IMR-90 (cell line): ENCODE data around the gene AIMP1. TPM values are rescaled to one million over a fixed set of nuclear protein-coding genes. Genes with fewer than 3 reads are reported as not detected.

Source experiments
- ATAC-seq: fragments of 200-7000 bp; cut with Tn5 transposase; 2 replicates; pipeline ENCODE4 v1.9.1; 2020; ENCODE audit warnings: low read depth, mild to moderate bottlenecking, moderate library complexity
- BruUV-seq: library from RNA; stranded (reverse); fragments of 400-500 nt; replicated peaks from 2 replicates; lab custom pipeline; 2021; lab: Mats Ljungman, UMichigan
- CTCF ChIA-PET: fragments of 300-600 bp; formaldehyde crosslinking; extraction: SDS; loops from one replicate; lab custom pipeline; 2021; ENCODE audit warnings: antibody characterized with exemption; lab: Yijun Ruan, JAX
- POLR2A ChIA-PET: fragments of 300-600 bp; sonication (Branson Sonifier 250); formaldehyde crosslinking; loops from one replicate; lab custom pipeline; 2022; ENCODE audit warnings: antibody characterized with exemption; ENCODE audit not compliant: unreplicated experiment; lab: Charles Lee
- DNase-seq: peaks from one replicate; pipeline ENCODE4 v3.0.0; 2013
- H2AFZ ChIP-seq: replicated peaks from 2 replicates; pipeline ENCODE3; 2013; ENCODE audit warnings: low read length, mild to moderate bottlenecking; ENCODE audit not compliant: poor library complexity
- H2AK5ac ChIP-seq: 2 replicates; pipeline ENCODE4 v1.6.1; 2013; ENCODE audit warnings: low read depth, low read length, inconsistent platforms
- H2AK9ac ChIP-seq: replicated peaks from 2 replicates; pipeline ENCODE3; 2013; ENCODE audit warnings: mild to moderate bottlenecking, low read depth, low read length, moderate library complexity; ENCODE audit not compliant: poor library complexity
- H2BK120ac ChIP-seq: 2 replicates; pipeline ENCODE4 v1.6.1; 2013; ENCODE audit warnings: low read depth, low read length, inconsistent platforms
- H2BK15ac ChIP-seq: 3 replicates; pipeline ENCODE4 v1.6.1; 2013; ENCODE audit warnings: low read depth, low read length, inconsistent platforms
- H2BK20ac ChIP-seq: 2 replicates; pipeline ENCODE4 v1.6.1; 2013; ENCODE audit warnings: low read depth, mild to moderate bottlenecking, inconsistent platforms, low read length, moderate library complexity
- H2BK5ac ChIP-seq: 2 replicates; pipeline ENCODE4 v1.6.1; 2013; ENCODE audit warnings: mild to moderate bottlenecking, low read depth, low read length, inconsistent platforms; ENCODE audit not compliant: poor library complexity, severe bottlenecking
- H3K14ac ChIP-seq: replicated peaks from 2 replicates; pipeline ENCODE4 v1.6.1; 2013; ENCODE audit warnings: low read depth, low read length, inconsistent platforms
- H3K18ac ChIP-seq: 2 replicates; pipeline ENCODE4 v1.6.1; 2013; ENCODE audit warnings: low read depth, low read length, control low read depth
- H3K23ac ChIP-seq: 2 replicates; pipeline ENCODE4 v1.6.1; 2013; ENCODE audit warnings: low read depth, low read length, inconsistent platforms
- H3K27ac ChIP-seq: 2 replicates; pipeline ENCODE4 v1.5.1; 2013; ENCODE audit warnings: mild to moderate bottlenecking, control low read depth, low read length; ENCODE audit not compliant: insufficient read depth
- H3K27me3 ChIP-seq: 2 replicates; pipeline ENCODE4 v1.6.1; 2013; ENCODE audit warnings: low read length; ENCODE audit not compliant: control insufficient read depth, insufficient read depth
- H3K36me3 ChIP-seq: 2 replicates; pipeline ENCODE4 v1.6.1; 2013; ENCODE audit warnings: low read length, mixed read lengths; ENCODE audit not compliant: control insufficient read depth, insufficient read depth
- H3K4ac ChIP-seq: 2 replicates; pipeline ENCODE4 v1.6.1; 2013; ENCODE audit warnings: low read depth, low read length, inconsistent platforms
- H3K4me1 ChIP-seq: 2 replicates; pipeline ENCODE4 v1.6.1; 2013; ENCODE audit warnings: low read length, mixed read lengths; ENCODE audit not compliant: control insufficient read depth, insufficient read depth
- H3K4me2 ChIP-seq: 2 replicates; pipeline ENCODE4 v1.6.1; 2013; ENCODE audit warnings: low read depth, mild to moderate bottlenecking, control low read depth, low read length, moderate library complexity
- H3K4me3 ChIP-seq: 2 replicates; pipeline ENCODE4 v1.5.1; 2013; ENCODE audit warnings: low read depth, mild to moderate bottlenecking, control low read depth, low read length, moderate library complexity; ENCODE audit not compliant: insufficient read depth
- H3K56ac ChIP-seq: 2 replicates; pipeline ENCODE4 v1.6.1; 2013; ENCODE audit warnings: low read length, inconsistent platforms; ENCODE audit not compliant: insufficient read depth; ENCODE audit errors: extremely low read depth
- H3K79me1 ChIP-seq, 2 experiments: 2 replicates each; pipeline ENCODE4 v1.6.1; 2013; ENCODE audit warnings: low read length in 2 of 2, inconsistent platforms in 1 of 2, low read depth in 1 of 2
- H3K9ac ChIP-seq: 2 replicates; pipeline ENCODE4 v1.6.1; 2013; ENCODE audit warnings: low read depth, low read length, control low read depth
- H3K9me1 ChIP-seq: 2 replicates; pipeline ENCODE4 v1.6.1; 2013; ENCODE audit warnings: low read length, inconsistent platforms; ENCODE audit not compliant: insufficient read depth
- H3K9me3 ChIP-seq: 2 replicates; pipeline ENCODE4 v1.6.1; 2013; ENCODE audit warnings: low read length; ENCODE audit not compliant: control insufficient read depth, insufficient read depth
- H4K20me1 ChIP-seq: 2 replicates; pipeline ENCODE4 v1.6.1; 2013; ENCODE audit warnings: low read length, inconsistent platforms; ENCODE audit not compliant: insufficient read depth
- H4K5ac ChIP-seq: 2 replicates; pipeline ENCODE4 v1.6.1; 2013; ENCODE audit warnings: mild to moderate bottlenecking, low read depth, low read length, control low read depth
- H4K8ac ChIP-seq, 2 experiments: 2 replicates each; pipeline ENCODE4 v1.6.1; 2013; ENCODE audit warnings: low read depth in 2 of 2, low read length in 2 of 2, control low read depth in 1 of 2, inconsistent platforms in 1 of 2
- H4K91ac ChIP-seq: 2 replicates; pipeline ENCODE4 v1.6.1; 2013; ENCODE audit warnings: low read depth, low read length, inconsistent platforms; ENCODE audit not compliant: insufficient read depth
- BHLHE40 ChIP-seq: fragments of 150-350 bp; IDR thresholded peaks from 2 replicates; pipeline ENCODE4 v1.6.1; 2016; ENCODE audit warnings: mild to moderate bottlenecking, low read depth, low read length
- CEBPB ChIP-seq: IDR thresholded peaks from 2 replicates; pipeline ENCODE4 v1.6.1; 2012; ENCODE audit warnings: low read depth, low read length, improper control_type of control experiment
- CHD1 ChIP-seq: IDR thresholded peaks from 2 replicates; pipeline ENCODE4 v1.6.1; 2012; ENCODE audit warnings: low read depth, low read length, improper control_type of control experiment
- CTCF ChIP-seq: conservative IDR thresholded peaks from 2 replicates; pipeline ENCODE4 v1.5.1; 2012; ENCODE audit warnings: mild to moderate bottlenecking, low read depth, low read length, improper control_type of control experiment
- FOS ChIP-seq: fragments of 150-350 bp; IDR thresholded peaks from 2 replicates; pipeline ENCODE4 v1.6.1; 2016; ENCODE audit warnings: low read depth, low read length
- MAFK ChIP-seq: IDR thresholded peaks from 2 replicates; pipeline ENCODE4 v1.6.1; 2012; ENCODE audit warnings: low read depth, low read length, improper control_type of control experiment
- MAZ ChIP-seq: IDR thresholded peaks from 2 replicates; pipeline ENCODE4 v1.6.1; 2012; ENCODE audit warnings: low read depth, mild to moderate bottlenecking, low read length, improper control_type of control experiment, moderate library complexity, borderline replicate concordance
- MXI1 ChIP-seq: IDR thresholded peaks from 2 replicates; pipeline ENCODE4 v1.6.1; 2012; ENCODE audit warnings: low read depth, mild to moderate bottlenecking, low read length, moderate library complexity, borderline replicate concordance
- NFE2L2 ChIP-seq: fragments of 150-350 bp; IDR thresholded peaks from 2 replicates; pipeline ENCODE4 v1.6.1; 2016; ENCODE audit warnings: low read depth, mild to moderate bottlenecking, low read length
- POLR2A ChIP-seq: IDR thresholded peaks from 2 replicates; pipeline ENCODE4 v1.6.1; 2012; ENCODE audit warnings: mild to moderate bottlenecking, low read depth, low read length
- RAD21 ChIP-seq: IDR thresholded peaks from 2 replicates; pipeline ENCODE4 v1.6.1; 2012; ENCODE audit warnings: low read length, improper control_type of control experiment
- RCOR1 ChIP-seq: IDR thresholded peaks from 2 replicates; pipeline ENCODE4 v1.6.1; 2012; ENCODE audit warnings: mild to moderate bottlenecking, low read length, improper control_type of control experiment; ENCODE audit not compliant: insufficient replicate concordance
- RFX5 ChIP-seq: IDR thresholded peaks from 2 replicates; pipeline ENCODE4 v1.8.0; 2012; ENCODE audit warnings: low read depth, mild to moderate bottlenecking, low read length, moderate library complexity
- SMC3 ChIP-seq: fragments of 150-350 bp; IDR thresholded peaks from 2 replicates; pipeline ENCODE4 v1.6.1; 2016; ENCODE audit warnings: low read depth, mild to moderate bottlenecking, antibody characterized with exemption, low read length, moderate library complexity
- WGBS, 2 experiments: methylation state at CpG; one replicate each; pipeline versions ENCODE4 v1.1.5 to v1.1.7; 2013; ENCODE audit warnings: missing lambda C conversion rate in 2 of 2; ENCODE audit not compliant: insufficient read length in 1 of 2; ENCODE audit errors: extremely low coverage in 2 of 2; 5-methylcytosine and 5-hydroxymethylcytosine counted together
- dilution Hi-C: fragments of 300-500 bp; cut with HindIII; formaldehyde crosslinking; loops from one replicate; pipeline ENCODE4 v1.14.3; 2018; ENCODE audit warnings: low sequenced_read_pairs; ENCODE audit not compliant: unreplicated experiment
- in situ Hi-C: fragments of 300-500 bp; cut with MboI; formaldehyde crosslinking; loops from 3 replicates; pipeline ENCODE4 v1.14.3; 2019; ENCODE audit warnings: low sequenced_read_pairs, inconsistent platforms, mixed read lengths
- intact Hi-C: fragments of 100-400 bp; cut with micrococcal nuclease; formaldehyde crosslinking; loops from 2 replicates; pipeline ENCODE4 v1.10.0; 2022
- polyA plus RNA-seq, 3 experiments: library from polyadenylated mRNA; depleted of rRNA; stranded (reverse); fragments of >200 nt; gene quantifications; 2 replicates each; pipeline ENCODE4 v1.2.3, GENCODE V29; 2012; ENCODE audit warnings: low replicate concordance in 1 of 3
- total RNA-seq: library from RNA; depleted of rRNA; stranded (reverse); fragments of >200 nt; gene quantifications from 2 replicates; pipeline ENCODE4 v1.2.3, GENCODE V29; 2012
- TF ChIP-seq, protein P1 (sequence below): fragments of 150-350 bp; IDR thresholded peaks from 2 replicates; pipeline ENCODE4 v1.6.1; 2017; ENCODE audit warnings: mild to moderate bottlenecking, antibody characterized with exemption, low read length, low read depth

AIMP1 gene
- total and polyA plus RNA-seq, 2 of the 4 experiments (the other 2 are of a cell fraction), result 11.8 to 21.4 TPM

DNA sequence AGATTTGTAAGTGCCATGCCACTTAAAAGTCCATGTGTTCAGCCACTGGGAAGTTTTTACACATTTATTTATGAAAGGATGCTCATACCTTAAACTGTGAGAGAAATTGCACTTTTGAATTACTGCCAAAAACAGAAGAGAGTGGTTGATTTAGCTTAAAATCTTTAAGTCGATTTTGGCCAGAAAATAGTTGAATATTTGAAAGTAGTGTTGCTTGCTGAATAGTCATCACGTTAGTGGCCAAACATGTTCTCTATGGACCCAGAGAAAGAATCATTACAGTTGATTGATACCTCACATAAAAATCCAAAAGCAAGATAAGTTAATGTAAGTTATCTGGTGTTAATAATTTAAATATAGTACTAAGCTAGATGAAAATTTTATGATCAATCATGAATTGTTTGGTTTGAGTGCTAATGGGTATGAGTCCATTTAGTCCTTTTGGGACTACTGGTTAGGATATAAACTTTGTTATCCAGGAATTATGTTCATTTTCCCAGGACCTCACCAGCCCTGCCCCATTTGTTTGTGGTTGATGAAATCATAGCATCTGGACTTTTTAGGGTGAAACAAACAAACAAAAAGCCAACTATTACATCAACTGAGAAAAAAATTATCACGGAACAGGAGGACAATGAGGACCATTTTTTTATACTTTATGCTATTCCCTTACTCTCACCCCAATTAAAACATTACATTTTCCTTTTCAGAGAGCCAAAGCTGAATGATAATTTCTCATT lies 45.9 kb downstream of the AIMP1 start:
- POLR2A ChIA-PET, result no interaction called here
- Histone ChIP-seq H3K9me3 (no peaks in the 10 kb centered on the region), H2BK5ac (no peak overlapping the region), H2AFZ (no peak overlapping the region), H3K4me3 (no peak overlapping the region), H4K5ac (no peak overlapping the region), H3K56ac (no peak overlapping the region), H3K9me1 (0 out of 2 replicates have a peak, but pooled peaks cover 6% of the 10 kb centered on the region), H3K14ac (no peak overlapping the region), H2BK15ac (no peak overlapping the region), H4K91ac (no peak overlapping the region), H3K36me3 (no peaks in the 10 kb centered on the region), H3K18ac (no peak overlapping the region), H2BK120ac (no peak overlapping the region), H4K8ac (no peak overlapping the region), H3K79me1 (no peaks in the 10 kb centered on the region), H2AK5ac (no peak overlapping the region), H3K9ac (no peak overlapping the region), H3K4ac (no peak overlapping the region), H3K27me3 (no peaks in the 10 kb centered on the region), H2AK9ac (no peak overlapping the region), H2BK20ac (no peak overlapping the region), H4K20me1 (peaks cover 3% of the 10 kb centered on the region; the same call in 1 of the 2 replicates), H3K4me2 (no peak overlapping the region), H3K23ac (no peak overlapping the region), H3K4me1 (peaks cover 8% of the 10 kb centered on the region), H3K27ac (no peak overlapping the region)
- BruUV-seq, result no TSS peak
- ATAC-seq, result no peak
- in situ Hi-C loops (no loop called here), dilution Hi-C loops (no loop called here), intact Hi-C loops (loop anchor here (5.0 kb wide), 1 partner anchor 85 kb away; no protein-coding TSS in a partner anchor)
- TF ChIP-seq FOS (no peak), MAZ (no peak), BHLHE40 (no peak), SMC3 (no peak), CTCF (no peak), NFE2L2 (no peak), RFX5 (no peak), CHD1 (no peak), CEBPB (no peak), RCOR1 (no peak), MAFK (no peak), RAD21 (no peak), POLR2A (no peak), MXI1 (no peak)
- TF ChIP-seq, protein P1, sequence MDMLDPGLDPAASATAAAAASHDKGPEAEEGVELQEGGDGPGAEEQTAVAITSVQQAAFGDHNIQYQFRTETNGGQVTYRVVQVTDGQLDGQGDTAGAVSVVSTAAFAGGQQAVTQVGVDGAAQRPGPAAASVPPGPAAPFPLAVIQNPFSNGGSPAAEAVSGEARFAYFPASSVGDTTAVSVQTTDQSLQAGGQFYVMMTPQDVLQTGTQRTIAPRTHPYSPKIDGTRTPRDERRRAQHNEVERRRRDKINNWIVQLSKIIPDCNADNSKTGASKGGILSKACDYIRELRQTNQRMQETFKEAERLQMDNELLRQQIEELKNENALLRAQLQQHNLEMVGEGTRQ, result no peak
- no CpG with 5 or more reads among the region's 3 CpGs for WGBS, 2 experiments
- no peak for DNase-seq
- CTCF ChIA-PET, result no interaction called here
